NCI-H774 (cell line): Measurements from ENCODE around the gene ASIC1.

Experiments used
- DNase-seq: peaks from one replicate; lab custom pipeline; 2025; lab: John Stamatoyannopoulos, UW

Gene ASIC1

GRCh38 chr12:50084775-50085614 lies 27.6 kb downstream of the ASIC1 start, which contains the start of gene SMARCD1:
Gene SMARCD1 (plus strand): TSS chr12:50085342. CDS start chr12:50085370, 28 bp downstream.
- peak; percentile 96 for DNase-seq

GRCh38 chr12:50085615-50086072 lies 28.2 kb downstream of the ASIC1 start:
- DNase-seq: no peak

GRCh38 chr12:50086148-50086547 lies 28.8 kb downstream of the ASIC1 start:
- no peak for DNase-seq

DNA sequence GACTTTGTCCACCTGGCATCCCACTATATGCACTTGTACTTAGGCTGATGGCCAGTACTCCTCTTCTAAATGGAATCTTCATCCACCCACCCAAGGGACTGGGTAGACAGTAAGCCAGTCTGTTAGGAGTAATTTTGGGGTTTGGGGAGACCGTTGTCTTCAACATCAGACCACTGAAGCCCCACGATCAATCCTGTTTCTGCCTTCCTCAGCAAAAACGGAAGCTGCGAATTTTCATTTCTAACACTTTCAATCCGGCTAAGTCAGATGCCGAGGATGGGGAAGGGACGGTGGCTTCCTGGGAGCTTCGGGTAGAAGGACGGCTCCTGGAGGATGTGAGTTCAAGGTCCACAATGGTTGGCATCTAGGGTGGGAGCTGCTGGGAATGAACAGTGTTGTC lies 29.8 kb downstream of the ASIC1 start:
- no peak for DNase-seq

DNA sequence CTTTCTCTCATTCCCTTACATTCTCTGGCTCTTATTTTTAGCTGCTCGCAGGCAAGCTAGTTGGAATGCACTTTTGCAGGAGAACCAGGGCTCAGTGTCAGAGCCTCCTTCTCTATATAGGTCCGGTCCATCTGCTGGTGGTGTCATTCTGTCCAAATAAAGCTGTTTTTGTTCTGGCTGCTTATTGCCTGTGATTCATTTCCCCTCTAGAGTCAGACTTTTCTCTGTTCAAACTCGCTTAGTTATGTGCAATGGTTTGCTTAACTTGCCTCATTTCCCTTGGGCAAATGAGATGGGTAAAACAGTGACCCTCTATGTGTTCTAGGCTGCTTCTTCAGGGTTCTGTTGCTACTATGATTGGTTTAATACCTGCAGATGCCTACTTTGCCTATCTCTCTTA lies 30.6 kb downstream of the ASIC1 start:
- no peak for DNase-seq

- peak; percentile 52 for DNase-seq
Observed at GRCh38 chr12:50088577-50089335, 31.4 kb downstream of the ASIC1 start.

DNA sequence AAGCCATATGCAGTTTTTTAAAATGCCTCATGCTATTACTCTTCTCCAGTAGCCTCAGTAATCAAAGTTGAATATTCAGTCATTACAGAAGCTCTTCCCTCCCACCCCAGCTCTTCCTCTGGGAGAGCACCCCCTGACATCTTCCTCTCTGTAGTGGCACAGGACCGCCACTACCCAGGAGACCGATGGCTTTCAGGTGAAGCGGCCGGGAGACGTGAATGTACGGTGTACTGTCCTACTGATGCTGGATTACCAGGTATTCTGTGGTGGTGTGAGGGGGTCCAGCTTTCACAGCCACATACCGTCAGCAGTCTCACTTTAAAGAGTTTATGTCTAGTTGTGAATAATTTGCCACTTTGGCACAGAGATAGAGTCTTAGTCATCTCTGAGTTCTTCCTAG lies 32.3 kb downstream of the ASIC1 start:
- no peak for DNase-seq

DNA sequence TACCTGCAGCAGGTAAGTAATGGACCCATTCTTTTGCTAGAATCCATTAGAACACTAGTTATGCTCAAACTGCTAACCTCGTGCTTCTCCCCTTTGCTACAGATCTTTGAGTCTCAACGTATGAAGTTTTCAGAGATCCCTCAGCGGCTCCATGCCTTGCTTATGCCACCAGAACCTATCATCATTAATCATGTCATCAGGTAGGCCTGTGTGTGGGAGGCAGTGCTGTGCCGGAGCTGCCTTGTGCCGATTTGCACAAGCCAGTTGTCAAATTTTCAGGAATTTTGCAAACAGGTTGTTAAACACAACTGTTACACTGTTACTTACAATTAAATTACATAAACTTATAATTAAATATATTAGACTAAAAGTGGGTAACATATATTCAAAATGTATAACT lies 33.0 kb downstream of the ASIC1 start:
- DNase-seq: no peak

DNA sequence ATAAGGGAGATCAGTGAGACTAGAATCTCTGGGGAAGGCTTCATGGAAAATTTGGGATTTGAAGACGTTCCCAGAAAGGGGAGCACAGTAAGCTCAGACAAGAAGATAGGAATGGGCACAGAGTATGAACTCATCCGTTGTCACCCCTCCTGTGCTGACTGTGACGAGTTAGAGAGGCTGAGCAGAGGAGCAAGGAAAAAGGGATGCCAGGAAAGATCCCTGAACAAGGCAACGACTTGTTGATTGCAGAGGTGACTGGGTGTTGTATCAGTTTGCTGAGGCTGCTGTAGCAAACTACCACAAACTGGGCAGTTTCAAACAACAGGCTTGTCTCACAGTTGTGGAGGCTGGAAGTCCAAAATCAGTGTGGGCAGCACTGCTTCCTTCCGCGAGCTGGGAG lies 40.6 kb downstream of the ASIC1 start:
- no peak for DNase-seq

DNA sequence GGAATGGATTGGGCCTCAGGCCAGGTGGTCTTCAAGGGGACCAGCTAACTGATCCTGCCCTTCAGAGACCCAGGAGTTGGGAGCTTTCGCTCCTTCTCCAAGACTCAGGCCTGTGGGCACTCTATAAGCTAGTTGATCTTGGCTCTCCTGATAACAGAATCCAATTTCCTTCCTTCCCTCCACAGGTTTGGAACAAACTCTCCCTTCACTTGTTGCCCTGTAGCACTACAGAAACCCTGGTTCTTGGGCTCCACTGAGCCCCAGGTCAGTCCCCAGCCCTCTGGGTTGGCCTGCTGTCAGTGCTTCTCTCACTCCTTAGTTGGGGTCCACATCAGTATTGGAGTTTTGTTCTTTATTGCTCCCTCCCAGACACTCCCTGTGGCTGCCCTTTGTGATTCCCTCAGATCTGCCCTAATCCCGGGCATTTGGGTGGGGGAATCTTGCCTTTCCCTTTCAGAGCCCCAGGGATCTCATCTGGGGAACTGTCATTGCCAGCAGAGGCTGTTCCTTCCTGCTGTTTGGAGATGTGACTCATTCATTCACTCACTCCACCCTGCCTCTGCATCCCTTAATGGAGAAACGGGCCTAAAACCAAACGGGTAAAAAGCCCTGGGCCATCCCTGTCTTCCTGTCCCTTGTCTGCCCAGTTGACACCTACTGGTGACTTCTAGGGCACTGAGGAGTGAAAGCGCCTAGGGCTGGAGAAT lies 42.1 kb downstream of the ASIC1 start:
- DNase-seq: no peak

GRCh38 chr12:50100561-50100960 lies 43.2 kb downstream of the ASIC1 start:
- DNase-seq: no peak

- DNase-seq: no peak
Observed at GRCh38 chr12:50101663-50102062, 44.3 kb downstream of the ASIC1 start.

DNA sequence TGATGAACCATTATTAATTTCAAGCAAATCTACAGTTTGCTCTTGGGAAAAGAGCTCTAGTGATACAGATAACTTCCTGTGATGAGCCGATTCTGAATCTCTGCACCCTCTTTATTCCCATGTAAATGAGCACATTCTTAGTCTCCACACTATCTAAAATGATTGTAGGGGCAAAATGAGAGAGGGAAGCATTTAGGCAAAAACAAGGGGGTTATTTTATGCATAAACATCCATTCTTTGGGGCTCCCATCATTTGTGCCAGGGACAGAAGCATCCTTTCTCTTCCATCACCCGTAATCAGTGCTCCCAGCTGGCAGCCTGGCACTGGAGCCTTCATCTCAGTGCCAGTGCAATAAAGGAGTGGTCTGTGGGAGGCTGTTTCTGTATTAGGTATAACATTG lies 44.7 kb downstream of the ASIC1 start:
- DNase-seq: no peak

DNA sequence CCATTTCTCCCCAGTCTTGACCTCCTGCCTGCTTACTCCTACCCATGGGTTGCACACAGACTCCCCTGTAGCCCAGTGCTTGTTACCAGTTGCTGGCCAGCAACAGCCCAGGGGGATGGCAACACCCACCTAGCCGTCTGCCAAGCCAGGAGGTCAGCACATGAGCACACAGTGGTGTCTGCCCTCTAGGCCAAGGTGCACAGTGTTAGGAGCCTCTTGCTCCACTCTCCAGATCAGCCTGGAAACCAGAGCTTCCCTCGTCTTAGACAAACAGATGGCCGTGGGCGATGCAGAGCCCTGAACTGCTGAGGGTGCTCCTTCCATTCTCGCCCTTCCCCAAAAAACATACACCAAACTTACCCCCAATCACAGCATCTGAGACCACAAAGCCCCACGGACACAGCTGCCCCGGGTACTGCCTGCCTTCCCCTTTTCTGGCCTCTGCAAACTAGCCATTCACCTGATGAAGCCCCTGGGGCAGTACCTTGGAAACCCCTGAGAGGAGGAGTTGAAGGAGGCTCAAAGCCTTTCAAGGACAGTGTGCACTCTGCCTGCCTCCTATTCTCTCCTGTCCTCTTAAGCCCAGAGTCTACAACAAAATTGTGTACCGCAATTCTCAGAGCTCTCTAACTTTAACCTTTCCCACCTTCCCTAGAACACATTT lies 45.4 kb downstream of the ASIC1 start:
- DNase-seq: no peak

DNA sequence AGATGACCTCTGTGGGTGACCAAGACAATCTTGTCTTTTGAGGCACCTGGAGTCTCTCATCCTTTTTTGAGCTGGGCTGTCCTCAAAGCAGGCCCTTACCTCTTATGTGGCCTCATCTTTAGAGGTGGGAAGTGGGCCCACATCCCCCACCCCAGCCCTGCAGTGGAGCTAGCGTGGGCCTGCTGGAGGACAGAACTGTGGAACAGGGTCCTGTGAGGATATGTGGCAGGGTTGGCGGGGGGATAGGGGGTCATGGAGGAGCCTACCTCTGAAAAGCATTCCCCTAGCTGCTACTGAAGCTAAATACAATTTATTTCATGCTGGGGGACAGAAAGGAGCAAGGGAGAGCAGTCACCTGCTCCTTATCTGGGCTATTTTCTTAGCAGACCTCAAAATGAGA lies 46.0 kb downstream of the ASIC1 start:
- no peak for DNase-seq

DNA sequence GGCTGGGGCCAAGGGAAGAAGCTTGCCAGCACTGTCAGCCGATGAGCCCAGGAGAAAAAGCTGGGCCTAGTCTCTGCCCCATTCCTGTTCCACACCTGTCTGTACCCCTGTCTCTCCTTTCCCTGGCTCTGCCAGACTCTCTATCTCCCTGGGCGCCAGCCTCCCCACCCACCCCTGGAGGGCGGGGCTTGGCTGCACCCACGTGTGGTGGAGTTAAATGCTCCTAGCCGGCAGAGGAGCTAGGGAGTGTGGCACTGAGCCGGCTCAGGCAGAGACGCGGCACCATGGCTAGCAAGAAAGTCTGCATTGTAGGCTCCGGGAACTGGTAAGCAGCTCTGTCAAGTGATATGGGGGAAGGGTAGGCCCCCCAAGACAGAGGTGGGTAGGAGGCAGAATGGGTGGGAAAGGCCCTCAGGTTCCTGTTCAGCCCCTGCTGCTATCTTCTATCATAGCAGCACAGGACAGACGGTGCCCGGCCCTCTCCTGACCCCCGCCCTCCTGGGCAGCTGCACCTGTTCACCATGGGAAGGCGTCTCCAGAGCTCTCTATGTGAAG lies 46.4 kb downstream of the ASIC1 start, which contains the start of gene GPD1:
GPD1 (plus strand) TSS at position 242 of the 555 bp plus-strand sequence; CDS start at position 285, 43 bp downstream.
- DNase-seq: peak; percentile 79

- no peak for DNase-seq
Observed at GRCh38 chr12:50104417-50105366, 47.3 kb downstream of the ASIC1 start.

DNA sequence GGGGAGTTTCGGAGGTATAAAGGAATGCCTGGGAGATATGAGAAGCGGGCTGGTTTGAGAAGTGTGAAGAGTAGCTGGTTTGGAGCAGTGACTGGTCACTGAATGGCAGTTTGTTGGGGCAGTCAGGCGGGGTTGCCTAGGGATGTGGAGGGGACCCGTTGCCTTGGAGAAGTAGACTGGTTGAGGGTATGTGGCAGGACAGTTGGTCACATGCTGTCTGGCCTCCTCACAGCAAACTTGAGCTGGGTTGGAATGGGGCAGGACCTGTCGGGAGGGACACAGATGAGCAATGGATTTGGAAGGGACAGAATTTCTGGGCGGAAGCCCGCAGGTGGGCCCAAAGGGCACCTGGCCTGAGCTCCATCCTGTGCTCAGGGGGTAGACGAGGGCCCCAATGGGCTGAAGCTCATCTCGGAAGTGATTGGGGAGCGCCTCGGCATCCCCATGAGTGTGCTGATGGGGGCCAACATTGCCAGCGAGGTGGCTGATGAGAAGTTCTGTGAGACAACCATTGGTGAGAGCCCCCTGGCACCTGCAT lies 48.6 kb downstream of the ASIC1 start:
- DNase-seq: no peak

DNA sequence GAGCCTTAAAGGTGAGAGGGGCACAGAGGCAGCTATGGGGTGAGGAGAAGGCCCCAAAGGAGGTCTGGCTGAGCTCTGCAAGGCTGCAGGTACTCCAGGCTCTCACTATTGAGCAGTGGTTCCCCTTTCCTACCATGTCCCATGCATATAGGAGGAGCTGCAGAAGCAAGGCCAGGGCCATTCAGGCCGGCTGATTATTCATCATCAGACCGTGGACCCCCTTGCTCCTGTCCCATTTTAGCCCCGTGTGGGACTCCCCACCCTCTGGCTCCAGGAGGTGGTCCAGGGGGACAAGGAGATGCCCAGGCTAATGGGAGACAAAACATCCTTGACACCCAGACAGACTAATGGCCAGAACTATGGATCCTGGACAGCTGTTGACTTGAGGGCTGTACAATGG lies 49.5 kb downstream of the ASIC1 start:
- DNase-seq: no peak
